SK-N-SH treated with all-trans-retinoic acid at 6 μM for 48 hours (cell line): ENCODE data around the gene ASF1B.

Experiments
- ATAC-seq: fragments of 200-7000 bp; cut with Tn5 transposase; 3 replicates; pipeline ENCODE4 v1.9.1; 2020; ENCODE audit warnings: mild to moderate bottlenecking, moderate library complexity
- ARNTL ChIP-seq: fragments of 450-650 bp; formaldehyde crosslinking; IDR thresholded peaks from 2 replicates; pipeline ENCODE4 v1.5.0; 2020; ENCODE audit warnings: low read depth, mild to moderate bottlenecking, moderate library complexity, borderline replicate concordance
- BACH2 ChIP-seq: fragments of 250-450 bp; sonication (Bioruptor Pico); IDR thresholded peaks from 2 replicates; pipeline ENCODE4 v1.9.0; 2021; ENCODE audit warnings: mild to moderate bottlenecking, borderline replicate concordance
- CSDC2 ChIP-seq: fragments of 250-450 bp; sonication (Bioruptor Pico); IDR thresholded peaks from 2 replicates; pipeline ENCODE4 v1.5.0; 2020; ENCODE audit warnings: mild to moderate bottlenecking, moderate library complexity
- ESRRG ChIP-seq: fragments of 250-450 bp; sonication (Bioruptor Pico); IDR thresholded peaks from 2 replicates; pipeline ENCODE4 v1.6.1; 2021; ENCODE audit warnings: mild to moderate bottlenecking
- GLIS3 ChIP-seq: fragments of 250-450 bp; sonication (Bioruptor Pico); IDR thresholded peaks from 2 replicates; pipeline ENCODE4 v1.5.0; 2020; ENCODE audit warnings: mild to moderate bottlenecking, moderate library complexity
- ISL1 ChIP-seq: fragments of 250-450 bp; sonication (Bioruptor Pico); IDR thresholded peaks from 2 replicates; pipeline ENCODE4 v2.1.2; 2022; ENCODE audit warnings: mild to moderate bottlenecking, moderate library complexity
- OSR1 ChIP-seq: fragments of 250-450 bp; sonication (Bioruptor Pico); IDR thresholded peaks from 2 replicates; pipeline ENCODE4 v1.8.0; 2022; ENCODE audit warnings: moderate library complexity, mild to moderate bottlenecking, inconsistent platforms
- PPARA ChIP-seq: fragments of 250-450 bp; sonication (Bioruptor Pico); IDR thresholded peaks from 2 replicates; pipeline ENCODE4 v1.5.0; 2020; ENCODE audit warnings: mild to moderate bottlenecking, borderline replicate concordance
- RARB ChIP-seq: fragments of 250-450 bp; sonication (Bioruptor Pico); IDR thresholded peaks from 2 replicates; pipeline ENCODE4 v1.8.0; 2021; ENCODE audit warnings: mild to moderate bottlenecking, moderate library complexity
- SNAI2 ChIP-seq: fragments of 250-450 bp; sonication (Bioruptor Pico); IDR thresholded peaks from 2 replicates; pipeline ENCODE4 v1.5.0; 2020; ENCODE audit warnings: mild to moderate bottlenecking, moderate library complexity
- TCF4 ChIP-seq: fragments of 250-450 bp; sonication (Bioruptor Pico); IDR thresholded peaks from 2 replicates; pipeline ENCODE4 v1.8.0; 2021; ENCODE audit warnings: mild to moderate bottlenecking, moderate library complexity, borderline replicate concordance
- TOX ChIP-seq: fragments of 250-450 bp; sonication (Bioruptor Pico); IDR thresholded peaks from 2 replicates; pipeline ENCODE4 v1.8.0; 2021; ENCODE audit warnings: mild to moderate bottlenecking, moderate library complexity, borderline replicate concordance
- ZC3H10 ChIP-seq: fragments of 250-450 bp; sonication (Bioruptor Pico); IDR thresholded peaks from 2 replicates; pipeline ENCODE4 v1.5.1; 2021; ENCODE audit warnings: mild to moderate bottlenecking, moderate library complexity
- ZFP3 ChIP-seq: fragments of 250-450 bp; sonication (Bioruptor Pico); IDR thresholded peaks from 2 replicates; pipeline ENCODE4 v1.5.0; 2020; ENCODE audit warnings: mild to moderate bottlenecking, moderate library complexity
- ZFP30 ChIP-seq: fragments of 450-650 bp; formaldehyde crosslinking; IDR thresholded peaks from 2 replicates; pipeline ENCODE4 v1.5.0; 2022; ENCODE audit warnings: mild to moderate bottlenecking, moderate library complexity
- ZNF565 ChIP-seq: fragments of 450-650 bp; formaldehyde crosslinking; conservative IDR thresholded peaks from 2 replicates; pipeline ENCODE4 v1.5.0; 2020; ENCODE audit warnings: low read depth, mild to moderate bottlenecking, moderate library complexity
- ZNF70 ChIP-seq: fragments of 450-650 bp; formaldehyde crosslinking; IDR thresholded peaks from 2 replicates; pipeline ENCODE4 v1.5.0; 2020; ENCODE audit warnings: mild to moderate bottlenecking, moderate library complexity
- ZNF8 ChIP-seq: fragments of 450-650 bp; formaldehyde crosslinking; IDR thresholded peaks from 2 replicates; pipeline ENCODE4 v1.5.0; 2020; ENCODE audit warnings: mild to moderate bottlenecking, moderate library complexity
- TF ChIP-seq, protein P1 (sequence below): fragments of 250-450 bp; sonication (Bioruptor Pico); IDR thresholded peaks from 2 replicates; pipeline ENCODE4 v1.5.1; 2020; ENCODE audit warnings: low read depth, mild to moderate bottlenecking, moderate library complexity
- TF ChIP-seq, protein P2 (sequence below): fragments of 250-450 bp; sonication (Bioruptor Pico); IDR thresholded peaks from 2 replicates; pipeline ENCODE4 v1.5.1; 2021; ENCODE audit warnings: mild to moderate bottlenecking, moderate library complexity
- TF ChIP-seq, protein P3 (sequence below): fragments of 250-450 bp; sonication (Bioruptor Pico); IDR thresholded peaks from 2 replicates; pipeline ENCODE4 v1.5.0; 2020; ENCODE audit warnings: mild to moderate bottlenecking, moderate library complexity
- TF ChIP-seq, protein P4 (sequence below): fragments of 250-450 bp; sonication (Bioruptor Pico); IDR thresholded peaks from 2 replicates; pipeline ENCODE4 v1.8.0; 2020; ENCODE audit warnings: mild to moderate bottlenecking, moderate library complexity, borderline replicate concordance

The ASF1B gene

DNA sequence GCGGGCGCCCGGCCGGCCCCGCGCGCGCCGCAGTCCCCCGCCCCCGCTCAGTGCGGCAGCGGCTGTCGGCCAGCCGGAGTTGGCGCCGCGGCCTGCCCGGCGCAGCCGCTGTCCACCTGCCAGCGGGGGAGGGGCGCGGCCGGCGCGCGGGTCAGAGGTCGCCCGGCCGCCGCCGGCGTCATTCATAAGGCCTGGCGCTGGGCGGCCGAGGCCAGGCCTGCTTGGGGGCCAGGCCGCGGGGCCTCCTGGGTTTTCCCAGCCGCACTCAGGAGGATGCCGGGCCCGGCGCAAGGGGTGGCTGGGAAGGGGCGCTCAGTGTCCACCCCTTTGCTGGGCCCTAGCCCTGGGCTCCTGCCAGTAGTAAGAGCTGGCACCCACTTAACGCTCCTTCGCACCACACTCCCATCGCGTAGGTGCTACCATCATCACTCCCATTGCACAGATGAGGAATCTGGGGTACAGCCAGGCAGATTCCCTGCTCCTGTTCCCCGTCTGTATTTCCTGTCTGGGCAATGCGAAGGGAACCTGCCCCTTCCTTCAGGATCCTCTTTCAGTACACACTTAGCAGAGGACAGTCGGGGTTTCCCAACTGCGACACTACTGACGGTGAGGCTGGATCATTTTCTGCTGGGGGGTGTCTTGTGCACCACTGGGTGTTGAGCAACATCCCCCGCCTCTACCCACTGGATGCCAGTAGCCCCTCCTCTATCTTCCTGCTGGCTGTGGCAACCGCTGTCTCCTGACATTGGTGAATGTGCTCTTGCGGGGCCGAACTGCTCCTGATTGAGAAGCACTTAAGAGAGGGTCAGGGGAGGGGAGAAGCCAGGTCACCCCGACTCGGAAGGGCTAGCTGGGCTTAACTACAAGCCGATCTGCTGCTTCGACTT, 18.0 kb downstream of the ASF1B start:
- peak; percentile 1; the same call in 2 of the 3 replicates for ATAC-seq

DNA sequence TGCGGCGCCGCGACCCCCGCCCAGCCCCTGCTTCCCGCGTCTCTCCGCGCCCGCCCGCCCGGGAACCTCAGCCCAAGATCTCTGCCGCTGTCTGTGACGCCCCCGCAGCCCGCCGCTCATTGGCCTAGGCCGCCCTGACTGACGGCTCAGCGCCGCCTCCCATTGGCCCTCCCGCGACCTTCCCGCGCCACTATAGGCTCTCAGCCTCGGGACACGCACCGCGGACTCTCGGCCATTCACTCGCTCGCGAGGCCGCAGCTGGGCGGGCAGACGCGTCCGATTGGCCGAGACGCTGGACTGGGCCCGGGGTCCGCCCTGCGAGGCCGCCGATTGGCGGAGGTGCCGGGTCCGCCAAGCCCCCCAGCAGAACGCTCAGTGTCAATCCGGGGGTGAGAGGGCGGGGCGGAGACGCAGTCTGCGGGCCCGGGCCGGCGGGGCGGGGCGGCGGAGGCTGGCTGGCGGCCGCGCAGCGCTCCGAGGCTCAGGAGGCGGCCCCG, 18.7 kb downstream of the ASF1B start, which contains the start of gene PRKACA:
Gene PRKACA, minus strand, starts transcription at position 95 of the 497 bp plus-strand sequence. CDS start 215 bp downstream, outside the sequence.
- peak; percentile 98 for ATAC-seq
- TF ChIP-seq ZFP3 (CRISPR knock-in tag), result no peak
- TF ChIP-seq ZFP30 (CRISPR knock-in tag), result no peak
- TF ChIP-seq ZNF8 (CRISPR knock-in tag), result no peak
- TF ChIP-seq, protein P1, sequence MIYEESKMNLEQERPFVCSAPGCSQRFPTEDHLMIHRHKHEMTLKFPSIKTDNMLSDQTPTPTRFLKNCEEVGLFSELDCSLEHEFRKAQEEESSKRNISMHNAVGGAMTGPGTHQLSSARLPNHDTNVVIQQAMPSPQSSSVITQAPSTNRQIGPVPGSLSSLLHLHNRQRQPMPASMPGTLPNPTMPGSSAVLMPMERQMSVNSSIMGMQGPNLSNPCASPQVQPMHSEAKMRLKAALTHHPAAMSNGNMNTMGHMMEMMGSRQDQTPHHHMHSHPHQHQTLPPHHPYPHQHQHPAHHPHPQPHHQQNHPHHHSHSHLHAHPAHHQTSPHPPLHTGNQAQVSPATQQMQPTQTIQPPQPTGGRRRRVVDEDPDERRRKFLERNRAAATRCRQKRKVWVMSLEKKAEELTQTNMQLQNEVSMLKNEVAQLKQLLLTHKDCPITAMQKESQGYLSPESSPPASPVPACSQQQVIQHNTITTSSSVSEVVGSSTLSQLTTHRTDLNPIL (CRISPR knock-in tag), result no peak
- TF ChIP-seq TCF4, result no peak
- no peak for TF ChIP-seq BACH2 (CRISPR knock-in tag)
- no peak for TF ChIP-seq ISL1 (CRISPR knock-in tag)
- TF ChIP-seq, protein P2, sequence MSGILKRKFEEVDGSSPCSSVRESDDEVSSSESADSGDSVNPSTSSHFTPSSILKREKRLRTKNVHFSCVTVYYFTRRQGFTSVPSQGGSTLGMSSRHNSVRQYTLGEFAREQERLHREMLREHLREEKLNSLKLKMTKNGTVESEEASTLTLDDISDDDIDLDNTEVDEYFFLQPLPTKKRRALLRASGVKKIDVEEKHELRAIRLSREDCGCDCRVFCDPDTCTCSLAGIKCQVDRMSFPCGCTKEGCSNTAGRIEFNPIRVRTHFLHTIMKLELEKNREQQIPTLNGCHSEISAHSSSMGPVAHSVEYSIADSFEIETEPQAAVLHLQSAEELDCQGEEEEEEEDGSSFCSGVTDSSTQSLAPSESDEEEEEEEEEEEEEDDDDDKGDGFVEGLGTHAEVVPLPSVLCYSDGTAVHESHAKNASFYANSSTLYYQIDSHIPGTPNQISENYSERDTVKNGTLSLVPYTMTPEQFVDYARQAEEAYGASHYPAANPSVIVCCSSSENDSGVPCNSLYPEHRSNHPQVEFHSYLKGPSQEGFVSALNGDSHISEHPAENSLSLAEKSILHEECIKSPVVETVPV (CRISPR knock-in tag), result no peak
- no peak for TF ChIP-seq CSDC2 (CRISPR knock-in tag)
- TF ChIP-seq GLIS3 (CRISPR knock-in tag), result no peak
- TF ChIP-seq SNAI2 (CRISPR knock-in tag), result no peak

More for the DNA sequence above, 18.0 kb downstream of the ASF1B start:
- TF ChIP-seq CSDC2 (CRISPR knock-in tag), result no peak
- TF ChIP-seq ZNF70 (CRISPR knock-in tag), result no peak
- TF ChIP-seq, protein P3, sequence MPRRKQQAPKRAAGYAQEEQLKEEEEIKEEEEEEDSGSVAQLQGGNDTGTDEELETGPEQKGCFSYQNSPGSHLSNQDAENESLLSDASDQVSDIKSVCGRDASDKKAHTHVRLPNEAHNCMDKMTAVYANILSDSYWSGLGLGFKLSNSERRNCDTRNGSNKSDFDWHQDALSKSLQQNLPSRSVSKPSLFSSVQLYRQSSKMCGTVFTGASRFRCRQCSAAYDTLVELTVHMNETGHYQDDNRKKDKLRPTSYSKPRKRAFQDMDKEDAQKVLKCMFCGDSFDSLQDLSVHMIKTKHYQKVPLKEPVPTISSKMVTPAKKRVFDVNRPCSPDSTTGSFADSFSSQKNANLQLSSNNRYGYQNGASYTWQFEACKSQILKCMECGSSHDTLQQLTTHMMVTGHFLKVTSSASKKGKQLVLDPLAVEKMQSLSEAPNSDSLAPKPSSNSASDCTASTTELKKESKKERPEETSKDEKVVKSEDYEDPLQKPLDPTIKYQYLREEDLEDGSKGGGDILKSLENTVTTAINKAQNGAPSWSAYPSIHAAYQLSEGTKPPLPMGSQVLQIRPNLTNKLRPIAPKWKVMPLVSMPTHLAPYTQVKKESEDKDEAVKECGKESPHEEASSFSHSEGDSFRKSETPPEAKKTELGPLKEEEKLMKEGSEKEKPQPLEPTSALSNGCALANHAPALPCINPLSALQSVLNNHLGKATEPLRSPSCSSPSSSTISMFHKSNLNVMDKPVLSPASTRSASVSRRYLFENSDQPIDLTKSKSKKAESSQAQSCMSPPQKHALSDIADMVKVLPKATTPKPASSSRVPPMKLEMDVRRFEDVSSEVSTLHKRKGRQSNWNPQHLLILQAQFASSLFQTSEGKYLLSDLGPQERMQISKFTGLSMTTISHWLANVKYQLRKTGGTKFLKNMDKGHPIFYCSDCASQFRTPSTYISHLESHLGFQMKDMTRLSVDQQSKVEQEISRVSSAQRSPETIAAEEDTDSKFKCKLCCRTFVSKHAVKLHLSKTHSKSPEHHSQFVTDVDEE, result no peak
- TF ChIP-seq ESRRG (CRISPR knock-in tag), result no peak
- no peak for TF ChIP-seq OSR1 (CRISPR knock-in tag)
- TF ChIP-seq, protein P2 (CRISPR knock-in tag), result no peak
- no peak for TF ChIP-seq ISL1 (CRISPR knock-in tag)
- TF ChIP-seq ZC3H10, result no peak
- TF ChIP-seq ZFP30 (CRISPR knock-in tag), result no peak
- TF ChIP-seq PPARA (CRISPR knock-in tag), result no peak
- TF ChIP-seq RARB, result no peak
- no peak for TF ChIP-seq TOX (CRISPR knock-in tag)
- no peak for TF ChIP-seq ZNF8 (CRISPR knock-in tag)
- TF ChIP-seq TCF4, result no peak
- TF ChIP-seq, protein P1 (CRISPR knock-in tag), result no peak
- TF ChIP-seq ZNF565 (CRISPR knock-in tag), result no peak
- TF ChIP-seq, protein P4, sequence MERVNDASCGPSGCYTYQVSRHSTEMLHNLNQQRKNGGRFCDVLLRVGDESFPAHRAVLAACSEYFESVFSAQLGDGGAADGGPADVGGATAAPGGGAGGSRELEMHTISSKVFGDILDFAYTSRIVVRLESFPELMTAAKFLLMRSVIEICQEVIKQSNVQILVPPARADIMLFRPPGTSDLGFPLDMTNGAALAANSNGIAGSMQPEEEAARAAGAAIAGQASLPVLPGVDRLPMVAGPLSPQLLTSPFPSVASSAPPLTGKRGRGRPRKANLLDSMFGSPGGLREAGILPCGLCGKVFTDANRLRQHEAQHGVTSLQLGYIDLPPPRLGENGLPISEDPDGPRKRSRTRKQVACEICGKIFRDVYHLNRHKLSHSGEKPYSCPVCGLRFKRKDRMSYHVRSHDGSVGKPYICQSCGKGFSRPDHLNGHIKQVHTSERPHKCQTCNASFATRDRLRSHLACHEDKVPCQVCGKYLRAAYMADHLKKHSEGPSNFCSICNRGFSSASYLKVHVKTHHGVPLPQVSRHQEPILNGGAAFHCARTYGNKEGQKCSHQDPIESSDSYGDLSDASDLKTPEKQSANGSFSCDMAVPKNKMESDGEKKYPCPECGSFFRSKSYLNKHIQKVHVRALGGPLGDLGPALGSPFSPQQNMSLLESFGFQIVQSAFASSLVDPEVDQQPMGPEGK, result no peak; the same call in 1 of the 2 replicates
- no peak for TF ChIP-seq ARNTL (CRISPR knock-in tag)
- no peak for TF ChIP-seq BACH2 (CRISPR knock-in tag)
- TF ChIP-seq GLIS3 (CRISPR knock-in tag), result no peak
- TF ChIP-seq, all 23 proteins: peak for 0
